ENCODE measurements around the gene LY6G6F. TPM values are rescaled to one million over a fixed set of nuclear protein-coding genes. Genes with fewer than 3 reads are reported as not detected.
A peak's percentile ranks its signal among the peaks of the same experiment; 100 is the strongest.

The LY6G6F gene
- total RNA-seq, 4 donors from 2014 or later: not detected

- intact Hi-C loops (cut with DNase I; ENCODE audit: low total_unique reads): no loop called here
Observed at GRCh38 chr6:31713991-31714684, 7.5 kb downstream of the LY6G6F start.

GRCh38 chr6:31715022-31715958, 8.6 kb downstream of the LY6G6F start, which contains the start of gene LY6G6D:
Gene LY6G6D (plus strand): TSS chr6:31715348. CDS start chr6:31715356, 8 bp downstream.
- DNase-seq: no peak
- intact Hi-C loops (cut with DNase I; ENCODE audit: low total_unique reads) (no loop called here), in situ Hi-C loops (cut with MboI; ENCODE audit: low pct_ligation_motif_present in 1 of 4, low pct_unique_long_range_greater_than_20kb in 1 of 4, low sequenced_read_pairs in 3 of 4) (no loop called here)
- WGBS, 2 donors (ENCODE audit: low coverage in 1 of 2): 60% methylated on average over 9 of the region's 16 CpGs; no CpG with 5 or more reads in 1 of the 2 donors
- H3K9me3 ChIP-seq: no peaks in the 10 kb centered on the region
- no peaks in the 10 kb centered on the region for H3K36me3 ChIP-seq
- no peak for TF ChIP-seq POLR2AphosphoS5 (IDR thresholded peaks at IDR 0.05)
- TF ChIP-seq CTCF (IDR thresholded peaks at IDR 0.05): no peak
- TF ChIP-seq EP300 (IDR thresholded peaks at IDR 0.05; ENCODE audit: low read depth): no peak
- TF ChIP-seq POLR2A (IDR thresholded peaks at IDR 0.05): no peak
- H3K4me3 ChIP-seq: no peak within 1 kb of the TSS
- peak within 1 kb of the TSS; percentile 15 to 64 (median 44) for H3K27ac ChIP-seq
- H3K27me3 ChIP-seq: no peaks in the 10 kb centered on the region
- peaks cover 0 to 45% (median 32%) of the 10 kb centered on the region in 4 donors for H3K4me1 ChIP-seq

More at GRCh38 chr6:31713991-31714684, 7.5 kb downstream of the LY6G6F start:
- H3K4me3 ChIP-seq: no peak overlapping the region
- WGBS, 2 donors (ENCODE audit: low coverage in 1 of 2): 20 to 23% methylated on average over 5 of the region's 5 CpGs
- peak; percentile 34 for DNase-seq
- peak overlapping the region; percentile 38 to 64 (median 48) for H3K27ac ChIP-seq
- no peak for TF ChIP-seq CTCF (IDR thresholded peaks at IDR 0.05)
- in situ Hi-C loops (cut with MboI; ENCODE audit: low pct_ligation_motif_present in 1 of 4, low pct_unique_long_range_greater_than_20kb in 1 of 4, low sequenced_read_pairs in 3 of 4): no loop called here
- no peaks in the 10 kb centered on the region for H3K27me3 ChIP-seq
- H3K9me3 ChIP-seq: no peaks in the 10 kb centered on the region
- H3K4me1 ChIP-seq: peaks cover 0 to 43% (median 31%) of the 10 kb centered on the region in 4 donors
- no peaks in the 10 kb centered on the region for H3K36me3 ChIP-seq

- Histone ChIP-seq H3K9me3 (no peaks in the 10 kb centered on the region), H3K4me1 (peaks cover 0 to 36% (median 26%) of the 10 kb centered on the region in 4 donors), H3K27ac (peak overlapping the region; percentile 13 to 63 (median 56)), H3K27me3 (no peaks in the 10 kb centered on the region), H3K4me3 (no peak overlapping the region), H3K36me3 (no peaks in the 10 kb centered on the region)
- WGBS, 2 donors (ENCODE audit: low coverage in 1 of 2): 74 to 81% methylated on average over 5 to 10 of the region's 10 CpGs
- no peak for DNase-seq
- intact Hi-C loops (cut with DNase I; ENCODE audit: low total_unique reads): no loop called here
- in situ Hi-C loops (cut with MboI; ENCODE audit: low pct_ligation_motif_present in 1 of 4, low pct_unique_long_range_greater_than_20kb in 1 of 4, low sequenced_read_pairs in 3 of 4): no loop called here
- TF ChIP-seq EP300 (IDR thresholded peaks at IDR 0.05; ENCODE audit: low read depth) (no peak), POLR2AphosphoS5 (IDR thresholded peaks at IDR 0.05) (no peak), POLR2A (IDR thresholded peaks at IDR 0.05) (no peak), CTCF (IDR thresholded peaks at IDR 0.05) (no peak)
Observed at GRCh38 chr6:31717499-31718222, 11.0 kb downstream of the LY6G6F start.

Data from transverse colon (tissue), 4 donors.